B cell (primary cell): Measurements from ENCODE around the gene RTTN. TPM values are rescaled to one million over a fixed set of nuclear protein-coding genes. Genes with fewer than 3 reads are reported as not detected.

Source experiments
- ATAC-seq: fragments of 200-7000 bp; cut with Tn5 transposase; one replicate; pipeline ENCODE4 v1.10.0; 2021; ENCODE audit warnings: low read depth, mild to moderate bottlenecking, moderate number of reproducible peaks, moderate library complexity
- CTCF ChIA-PET: fragments of 350-600 bp; sonication (Branson Sonifier 250); formaldehyde crosslinking; loops from one replicate; lab custom pipeline; 2021; ENCODE audit warnings: antibody characterized with exemption, inconsistent platforms; lab: Charles Lee
- POLR2A ChIA-PET: fragments of 350-600 bp; sonication (Branson Sonifier 250); formaldehyde crosslinking; loops from one replicate; lab custom pipeline; 2021; ENCODE audit warnings: antibody characterized with exemption; lab: Charles Lee
- DNase-seq: peaks from one replicate; pipeline ENCODE4 v3.0.0; 2013
- H2AFZ ChIP-seq: 2 replicates; pipeline ENCODE4 v1.6.1; 2012; ENCODE audit warnings: mild to moderate bottlenecking, low read depth, low read length; ENCODE audit not compliant: insufficient read depth, poor library complexity, severe bottlenecking
- H3K27ac ChIP-seq, 2 donors: 1 replicate in 1 of 2; 2 replicates in 1 of 2; pipeline ENCODE4 v1.5.1; 2012 to 2013; ENCODE audit warnings: low read length in 2 of 2, mild to moderate bottlenecking in 2 of 2, moderate library complexity in 1 of 2
- H3K27me3 ChIP-seq, 4 experiments: fragments of 200-600 bp in 1 of 4; sonication (generic) in 1 of 4; replicated peaks in 1 of 4; 1 replicate in 2 of 4; 2 replicates in 2 of 4; pipeline versions ENCODE4 v1.6.1 to v1.7.0; 2013 to 2016; ENCODE audit warnings: low read length in 3 of 4, mild to moderate bottlenecking in 2 of 4, mixed read lengths in 1 of 4, moderate library complexity in 1 of 4; ENCODE audit not compliant: insufficient read depth in 4 of 4, control insufficient read depth in 3 of 4; ENCODE audit errors: control extremely low read depth in 1 of 4
- H3K36me3 ChIP-seq, 2 experiments: replicated peaks in 1 of 2; 1 replicate in 1 of 2; 2 replicates in 1 of 2; pipeline versions ENCODE4 v1.6.1 to v1.7.1; 2013; ENCODE audit warnings: low read length in 1 of 2; ENCODE audit not compliant: insufficient read depth in 2 of 2, control insufficient read depth in 1 of 2; ENCODE audit errors: control extremely low read depth in 1 of 2, extremely low read depth in 1 of 2
- H3K4me1 ChIP-seq, 2 donors: fragments of 200-600 bp in 1 of 2; sonication (generic) in 1 of 2; 1 replicate in 1 of 2; 2 replicates in 1 of 2; pipeline versions ENCODE4 v1.5.1 to v1.6.1; 2013 to 2017; ENCODE audit warnings: low read length in 2 of 2; ENCODE audit not compliant: control insufficient read depth in 2 of 2, insufficient read depth in 2 of 2
- H3K4me2 ChIP-seq: replicated peaks from 2 replicates; pipeline ENCODE3; 2012; ENCODE audit warnings: mild to moderate bottlenecking, low read depth, low read length; ENCODE audit not compliant: poor library complexity, severe bottlenecking
- H3K4me3 ChIP-seq, 5 experiments: fragments of 200-600 bp in 1 of 5; sonication (generic) in 1 of 5; 1 replicate in 3 of 5; 2 replicates in 2 of 5; pipeline versions ENCODE4 v1.5.1 to v1.7.0; 2011 to 2016; ENCODE audit warnings: low read length in 4 of 5, mild to moderate bottlenecking in 4 of 5, low read depth in 2 of 5, control low read depth in 1 of 5, moderate library complexity in 1 of 5; ENCODE audit not compliant: insufficient read depth in 1 of 5; ENCODE audit errors: control extremely low read depth in 1 of 5, extremely low read depth in 1 of 5
- H3K79me2 ChIP-seq: fragments of 200-600 bp; sonication (generic); one replicate; pipeline ENCODE4 v1.6.0; 2016; ENCODE audit warnings: low read length; ENCODE audit not compliant: control insufficient read depth, insufficient read depth
- H3K9ac ChIP-seq: fragments of 200-600 bp; sonication (generic); 2 replicates; pipeline ENCODE4 v1.6.1; 2017; ENCODE audit warnings: mild to moderate bottlenecking, low read length, moderate library complexity
- H3K9me3 ChIP-seq, 3 donors: one replicate each; pipeline versions ENCODE4 v1.6.1 to v1.7.1; 2013; ENCODE audit warnings: low read length in 2 of 3; ENCODE audit not compliant: control insufficient read depth in 2 of 3, insufficient read depth in 1 of 3; ENCODE audit errors: control extremely low read depth in 1 of 3
- H4K20me1 ChIP-seq: 2 replicates; pipeline ENCODE4 v1.6.0; 2012; ENCODE audit warnings: mild to moderate bottlenecking, low read length; ENCODE audit not compliant: insufficient read depth, control insufficient read depth, poor library complexity, severe bottlenecking
- H3K27ac Mint-ChIP-seq: one replicate; pipeline ENCODE4 v1.8.0; 2021; ENCODE audit warnings: mixed read lengths
- H3K27me3 Mint-ChIP-seq: one replicate; pipeline ENCODE4 v1.8.0; 2021; ENCODE audit warnings: mixed read lengths
- H3K4me1 Mint-ChIP-seq: one replicate; pipeline ENCODE4 v1.8.0; 2021; ENCODE audit warnings: mixed read lengths
- H3K4me3 Mint-ChIP-seq: one replicate; pipeline ENCODE4 v1.8.0; 2021; ENCODE audit warnings: mixed read lengths
- H3K9me3 Mint-ChIP-seq: one replicate; pipeline ENCODE4 v1.8.0; 2022; ENCODE audit warnings: mixed read lengths; ENCODE audit not compliant: insufficient read depth
- EZH2 ChIP-seq: IDR thresholded peaks from 2 replicates; pipeline ENCODE4 v1.6.1; 2012; ENCODE audit warnings: borderline replicate concordance, low read depth, mild to moderate bottlenecking, moderate library complexity, low read length; ENCODE audit not compliant: insufficient read depth, poor library complexity, severe bottlenecking
- WGBS: methylation state at CpG from one replicate; pipeline ENCODE4 v1.1.5; 2013; ENCODE audit warnings: missing lambda C conversion rate; ENCODE audit not compliant: insufficient coverage; 5-methylcytosine and 5-hydroxymethylcytosine counted together
- intact Hi-C: fragments of 100-400 bp; cut with micrococcal nuclease; formaldehyde crosslinking; loops from one replicate; pipeline ENCODE4 v1.10.0; 2022
- polyA plus RNA-seq: library from polyadenylated mRNA; depleted of rRNA; stranded (reverse); fragments of >200 nt; gene quantifications from 2 replicates; pipeline ENCODE4 v1.2.3, GENCODE V29; 2012
- total RNA-seq, 2 donors: library from RNA; stranded (reverse); fragments of 120-200 nt in 1 of 2; gene quantifications; 1 replicate in 1 of 2; 2 replicates in 1 of 2; pipeline versions ENCODE4 v1.2.3 to v1.2.4, GENCODE V29; 2013 to 2022
- TF ChIP-seq, protein P1 (sequence below): fragments of 200-600 bp; IDR thresholded peaks from one replicate; pipeline ENCODE4 v1.8.0; 2022; ENCODE audit warnings: antibody characterized with exemption, mild to moderate bottlenecking

RTTN gene
- total and polyA plus RNA-seq, 2 donors (not counting 1 experiment from before 2014, with no cell fraction given), result 10.0 to 41.2 TPM

DNA sequence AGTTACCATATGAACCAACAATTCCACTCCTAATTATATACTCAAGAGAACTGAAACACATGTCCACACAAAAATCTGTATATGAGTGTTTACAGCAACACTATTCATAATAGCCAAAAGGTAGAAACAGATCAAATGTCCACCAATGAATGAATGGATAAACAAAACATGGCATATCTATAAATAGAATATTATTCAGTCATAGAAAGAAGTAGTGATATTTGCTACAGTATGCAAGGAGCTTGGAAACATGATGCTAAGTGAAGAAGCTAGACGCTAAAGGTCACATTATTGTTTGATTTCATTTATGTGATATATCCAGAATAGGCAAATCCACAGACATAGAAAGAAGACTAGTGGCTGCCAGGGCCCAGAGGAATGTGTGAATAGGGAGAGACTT is 92.0 kb downstream of the RTTN start:
- H3K9ac ChIP-seq, result no peak overlapping the region
- H3K27me3 ChIP-seq, result no peaks in the 10 kb centered on the region
- no peaks in the 10 kb centered on the region for H4K20me1 ChIP-seq
- WGBS, result no CpG with 5 or more reads among the region's 1 CpG
- Mint-ChIP-seq H3K4me1 (peaks cover 2% of the 10 kb centered on the region), H3K27ac (no peak overlapping the region), H3K27me3 (no peaks in the 10 kb centered on the region), H3K9me3 (no peaks in the 10 kb centered on the region), H3K4me3 (no peak overlapping the region)
- intact Hi-C loops, result no loop called here
- H3K36me3 ChIP-seq, result peaks cover 5 to 20% of the 10 kb centered on the region in 2 experiments
- no peaks in the 10 kb centered on the region for H3K79me2 ChIP-seq
- H2AFZ ChIP-seq, result no peak overlapping the region
- no peaks in the 10 kb centered on the region for H3K4me1 ChIP-seq
- DNase-seq, result no peak
- no peak overlapping the region for H3K4me3 ChIP-seq
- POLR2A ChIA-PET, result no interaction called here
- no peak overlapping the region for H3K4me2 ChIP-seq
- H3K27ac ChIP-seq, result no peak overlapping the region
- no peaks in the 10 kb centered on the region for H3K9me3 ChIP-seq
- TF ChIP-seq EZH2, result no peak
- TF ChIP-seq, protein P1, sequence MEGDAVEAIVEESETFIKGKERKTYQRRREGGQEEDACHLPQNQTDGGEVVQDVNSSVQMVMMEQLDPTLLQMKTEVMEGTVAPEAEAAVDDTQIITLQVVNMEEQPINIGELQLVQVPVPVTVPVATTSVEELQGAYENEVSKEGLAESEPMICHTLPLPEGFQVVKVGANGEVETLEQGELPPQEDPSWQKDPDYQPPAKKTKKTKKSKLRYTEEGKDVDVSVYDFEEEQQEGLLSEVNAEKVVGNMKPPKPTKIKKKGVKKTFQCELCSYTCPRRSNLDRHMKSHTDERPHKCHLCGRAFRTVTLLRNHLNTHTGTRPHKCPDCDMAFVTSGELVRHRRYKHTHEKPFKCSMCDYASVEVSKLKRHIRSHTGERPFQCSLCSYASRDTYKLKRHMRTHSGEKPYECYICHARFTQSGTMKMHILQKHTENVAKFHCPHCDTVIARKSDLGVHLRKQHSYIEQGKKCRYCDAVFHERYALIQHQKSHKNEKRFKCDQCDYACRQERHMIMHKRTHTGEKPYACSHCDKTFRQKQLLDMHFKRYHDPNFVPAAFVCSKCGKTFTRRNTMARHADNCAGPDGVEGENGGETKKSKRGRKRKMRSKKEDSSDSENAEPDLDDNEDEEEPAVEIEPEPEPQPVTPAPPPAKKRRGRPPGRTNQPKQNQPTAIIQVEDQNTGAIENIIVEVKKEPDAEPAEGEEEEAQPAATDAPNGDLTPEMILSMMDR, result no peak
- CTCF ChIA-PET, result no interaction called here
- ATAC-seq, result no peak

DNA sequence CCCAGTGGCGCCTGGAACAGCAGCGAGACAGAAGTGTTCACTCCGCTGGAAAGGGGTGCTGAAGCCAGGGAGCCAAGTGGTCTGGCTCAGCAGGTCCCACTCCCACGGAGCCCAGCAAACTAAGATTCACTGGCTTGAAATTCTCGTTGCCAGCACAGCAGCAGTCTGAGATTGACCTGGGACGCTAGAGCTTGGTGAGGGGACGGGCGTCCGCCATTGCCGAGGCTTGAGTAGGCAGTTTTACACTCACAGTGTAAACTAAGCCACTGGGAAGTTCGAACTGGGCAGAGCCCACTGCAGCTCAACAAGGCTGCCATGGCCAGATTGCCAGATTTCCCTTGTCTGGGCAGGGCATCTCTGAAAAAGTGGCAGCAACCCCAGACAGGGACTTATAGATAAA is 94.8 kb downstream of the RTTN start:
- no peaks in the 10 kb centered on the region for H3K79me2 ChIP-seq
- ATAC-seq (no peak), DNase-seq (no peak)
- H3K9me3 ChIP-seq, result no peaks in the 10 kb centered on the region
- H3K9ac ChIP-seq, result no peak overlapping the region
- H3K27me3 Mint-ChIP-seq, result no peaks in the 10 kb centered on the region
- H3K4me2 ChIP-seq, result no peak overlapping the region
- intact Hi-C loops, result no loop called here
- H3K4me3 Mint-ChIP-seq, result no peak overlapping the region
- WGBS, result 99% methylated on average over 11 of the region's 11 CpGs
- no peaks in the 10 kb centered on the region for H3K9me3 Mint-ChIP-seq
- no peak overlapping the region for H3K27ac Mint-ChIP-seq
- no peak overlapping the region for H3K4me3 ChIP-seq
- no peaks in the 10 kb centered on the region for H3K4me1 Mint-ChIP-seq
- H3K27me3 ChIP-seq, result no peaks in the 10 kb centered on the region
- no peaks in the 10 kb centered on the region for H4K20me1 ChIP-seq
- no peak for TF ChIP-seq EZH2
- TF ChIP-seq, protein P1, result no peak
- H3K27ac ChIP-seq, result no peak overlapping the region
- ChIA-PET CTCF (no interaction called here), POLR2A (no interaction called here)
- H3K36me3 ChIP-seq, result peaks cover 5 to 40% of the 10 kb centered on the region in 2 experiments
- no peaks in the 10 kb centered on the region for H3K4me1 ChIP-seq
- no peak overlapping the region for H2AFZ ChIP-seq
